GM19099 (cell line): ENCODE results near the gene ATP13A4.

Experiments
- POLR2A ChIP-seq: IDR thresholded peaks from 3 replicates; pipeline ENCODE4 v1.6.1; 2011; ENCODE audit warnings: low read depth; ENCODE audit not compliant: insufficient read length; ENCODE audit errors: extremely low read depth

Gene ATP13A4

GRCh38 chr3:193470710-193471109 lies 84.0 kb downstream of the ATP13A4 start:
- TF ChIP-seq POLR2A, result no peak

GRCh38 chr3:193465992-193466608 lies 88.6 kb downstream of the ATP13A4 start:
- no peak for TF ChIP-seq POLR2A

- no peak for TF ChIP-seq POLR2A
These were observed 89.8 kb downstream of the ATP13A4 start for GRCh38 chr3:193464889-193465288.

- no peak for TF ChIP-seq POLR2A
These were observed 97.2 kb downstream of the ATP13A4 start for GRCh38 chr3:193457526-193457925.

- no peak for TF ChIP-seq POLR2A
These were observed 102.4 kb downstream of the ATP13A4 start for GRCh38 chr3:193452338-193452737.

- TF ChIP-seq POLR2A, result no peak
These were observed 102.8 kb downstream of the ATP13A4 start for GRCh38 chr3:193451902-193452301.

- no peak for TF ChIP-seq POLR2A
These were observed 107.6 kb downstream of the ATP13A4 start for GRCh38 chr3:193446965-193447602.

GRCh38 chr3:193439423-193439822 lies 115.3 kb downstream of the ATP13A4 start:
- no peak for TF ChIP-seq POLR2A

- TF ChIP-seq POLR2A, result no peak
These were observed 135.9 kb downstream of the ATP13A4 start for GRCh38 chr3:193418576-193419373.

GRCh38 chr3:193416629-193417028 lies 138.1 kb downstream of the ATP13A4 start:
- TF ChIP-seq POLR2A, result no peak

GRCh38 chr3:193407688-193408087 lies 147.0 kb downstream of the ATP13A4 start:
- no peak for TF ChIP-seq POLR2A

GRCh38 chr3:193407112-193407511 lies 147.6 kb downstream of the ATP13A4 start:
- TF ChIP-seq POLR2A, result no peak

GRCh38 chr3:193403307-193403706 lies 151.4 kb downstream of the ATP13A4 start:
- no peak for TF ChIP-seq POLR2A

- no peak for TF ChIP-seq POLR2A
These were observed 154.4 kb downstream of the ATP13A4 start for GRCh38 chr3:193400304-193400703.

- TF ChIP-seq POLR2A, result no peak
These were observed 158.0 kb downstream of the ATP13A4 start for GRCh38 chr3:193396451-193397244.
